DMS53 (cell line): ENCODE data around the gene ALG6.
A peak's percentile ranks its signal among the peaks of the same experiment; 100 is the strongest.
"Not testable (repeated sequence)": the region's sequence is repeated elsewhere in the genome, so short reads cannot be mapped to it uniquely, and the experiment has no call there.

Source experiments
- DNase-seq: peaks from one replicate; lab custom pipeline; 2025; lab: John Stamatoyannopoulos, UW

Gene ALG6

DNA sequence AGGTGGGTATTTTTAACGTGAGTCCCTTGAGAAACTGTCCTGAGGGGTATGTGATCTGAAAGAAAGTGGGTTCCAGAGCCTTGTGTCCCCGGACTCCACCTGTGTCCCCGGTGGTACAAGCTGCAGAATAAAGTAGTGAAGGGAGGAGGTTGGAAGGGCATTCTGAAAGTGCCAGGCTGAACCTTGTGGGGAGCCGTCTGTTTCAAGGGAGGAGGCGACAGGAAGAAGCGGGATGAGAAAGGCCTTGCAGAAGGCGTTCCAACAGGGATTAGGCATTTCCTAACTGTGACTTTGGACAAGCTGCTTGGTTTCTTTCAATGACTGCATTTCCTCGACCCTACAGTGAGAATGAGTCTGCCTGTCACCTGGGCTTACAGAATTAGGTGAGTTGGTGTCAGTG is 39.3 kb upstream of the ALG6 start:
- DNase-seq = no peak

DNA sequence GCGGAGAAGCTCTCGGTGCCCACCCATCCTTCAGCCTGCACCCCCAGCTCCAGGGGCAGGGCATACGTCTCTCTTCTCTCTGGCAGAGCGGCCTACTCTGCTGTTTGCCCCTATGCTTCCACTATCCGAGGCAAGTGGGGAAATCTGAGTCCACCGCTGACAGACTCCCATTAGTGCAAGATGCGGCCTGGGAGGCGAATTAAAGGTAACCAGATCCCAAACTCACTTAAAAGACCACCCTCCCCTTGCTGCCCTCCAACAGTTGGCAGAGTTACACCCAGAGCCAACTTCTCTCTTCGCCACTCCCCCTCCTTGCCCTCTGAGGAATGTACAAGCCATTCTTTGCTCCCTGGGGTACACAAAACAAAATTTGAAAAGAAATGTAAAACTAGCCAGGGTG is 38.6 kb upstream of the ALG6 start:
- no peak for DNase-seq

DNA sequence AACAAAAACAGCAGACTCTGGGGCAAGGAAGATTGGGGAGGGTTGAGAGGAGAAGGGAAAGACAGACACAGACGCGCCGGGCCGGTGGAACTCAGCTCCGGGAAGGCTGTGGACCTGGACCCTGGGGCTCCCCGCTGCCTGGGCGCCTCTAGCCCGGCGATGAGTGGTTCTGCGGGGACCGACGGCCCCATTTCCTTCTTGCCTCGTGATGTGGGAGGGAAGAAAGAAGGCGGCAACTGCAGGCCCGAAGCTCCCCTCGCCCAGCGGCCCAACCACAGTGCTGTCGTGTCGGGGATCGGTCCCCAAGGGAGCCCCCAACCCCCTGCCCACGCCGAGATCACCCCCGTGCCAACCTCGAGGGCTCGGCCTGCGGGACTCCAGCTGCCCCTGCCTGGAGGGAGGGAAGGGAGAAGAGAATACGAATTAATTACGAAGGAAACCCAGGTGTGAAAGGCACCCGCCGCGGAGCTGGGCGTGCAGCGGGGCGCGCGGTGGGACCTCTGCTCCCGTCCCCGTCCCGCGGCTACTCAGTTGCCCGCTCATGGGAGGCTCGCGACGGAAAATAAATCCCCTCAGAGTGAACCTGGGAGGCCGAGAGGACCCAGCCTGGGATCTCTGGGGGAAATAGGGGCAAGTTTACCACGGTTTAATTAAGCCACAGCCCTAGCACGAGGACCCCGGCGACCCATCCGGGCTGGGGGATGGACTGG is 37.7 kb upstream of the ALG6 start:
- DNase-seq = no peak

DNA sequence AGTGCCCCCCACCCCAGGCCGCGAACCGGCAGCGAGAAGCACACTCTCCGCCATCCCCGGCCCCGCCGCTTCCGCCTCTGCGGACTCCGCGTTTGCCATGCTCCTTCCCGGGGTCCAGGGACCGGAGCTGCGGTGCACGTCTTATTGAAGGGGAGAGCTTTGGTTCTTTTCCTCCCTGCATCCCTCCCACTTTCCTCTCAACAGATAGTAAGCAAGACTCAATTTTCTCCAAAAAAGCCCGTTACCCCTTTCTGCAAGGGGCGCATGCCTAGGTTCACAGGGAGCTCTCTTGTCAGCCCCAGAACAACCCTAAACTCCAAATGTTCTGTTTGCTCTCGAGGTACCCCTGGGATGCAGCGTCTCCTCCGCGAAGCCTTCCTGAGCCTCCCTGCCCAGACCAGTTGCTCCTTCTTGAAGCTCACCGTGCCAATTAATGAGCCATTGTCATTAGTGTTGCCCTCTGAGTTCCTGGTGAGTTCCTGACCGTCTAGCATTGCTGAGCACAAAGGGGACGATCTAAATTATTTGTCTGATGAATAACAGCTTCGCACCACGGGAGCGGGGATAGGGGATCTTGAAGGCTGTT is 37.0 kb upstream of the ALG6 start:
- DNase-seq = no peak

DNA sequence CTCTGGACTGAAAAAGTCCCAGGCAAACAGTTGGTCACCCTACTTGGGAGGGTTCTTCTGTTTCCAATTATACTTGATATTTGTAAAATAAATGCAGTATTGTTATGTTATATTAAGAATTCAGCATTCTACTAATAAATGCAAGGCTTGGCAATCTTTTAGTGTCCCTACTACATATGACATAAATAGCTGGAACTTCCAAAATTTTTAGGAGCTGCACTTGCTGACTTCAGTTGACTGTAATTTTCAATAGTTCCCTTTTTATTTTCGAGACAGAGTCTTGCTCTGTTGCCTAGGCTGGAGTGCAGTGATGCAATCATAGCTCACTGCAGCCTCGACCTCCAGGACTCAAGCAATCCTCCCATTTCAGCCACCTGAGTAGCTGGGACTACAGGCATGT is 25.0 kb upstream of the ALG6 start:
- no peak for DNase-seq

DNA sequence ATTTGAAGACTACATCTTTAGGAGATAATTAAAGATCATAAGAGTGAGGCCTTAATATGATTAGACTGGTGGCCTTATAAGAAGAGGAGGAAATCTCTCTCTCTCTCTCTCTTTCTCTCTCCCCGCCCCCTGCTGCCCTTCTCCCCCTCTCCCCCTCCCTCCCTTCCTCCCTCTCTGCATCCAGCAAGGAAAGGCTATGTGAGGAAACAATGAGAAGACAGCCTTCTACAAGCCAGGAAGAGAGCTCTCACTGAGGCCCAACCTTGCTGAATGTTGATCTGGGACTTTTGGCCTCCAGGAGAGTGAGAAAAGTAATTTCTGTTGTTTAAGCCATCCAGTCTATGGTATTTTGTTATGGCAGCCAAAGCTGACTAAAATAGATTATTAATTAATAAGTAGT is 23.5 kb upstream of the ALG6 start:
- no peak for DNase-seq

DNA sequence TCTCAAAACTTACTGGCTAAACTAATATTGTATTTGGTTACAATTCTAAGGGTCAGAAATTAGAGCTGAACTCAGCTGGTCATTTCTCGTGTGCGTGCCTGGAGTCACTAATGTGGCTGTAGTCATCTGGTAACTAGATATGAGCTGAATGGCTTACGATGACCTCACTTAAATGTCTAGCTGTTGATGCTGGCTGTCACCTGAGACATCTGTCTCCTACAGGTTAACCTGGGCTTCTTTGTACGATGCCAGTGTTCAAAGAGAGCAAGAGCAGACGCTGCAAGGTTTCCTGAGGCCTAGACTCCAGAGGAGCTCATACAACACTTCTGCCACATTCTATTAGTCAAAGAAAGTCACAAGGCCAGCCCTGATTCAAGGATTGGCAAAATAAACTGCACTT is 17.1 kb upstream of the ALG6 start:
- DNase-seq = peak; percentile 56

DNA sequence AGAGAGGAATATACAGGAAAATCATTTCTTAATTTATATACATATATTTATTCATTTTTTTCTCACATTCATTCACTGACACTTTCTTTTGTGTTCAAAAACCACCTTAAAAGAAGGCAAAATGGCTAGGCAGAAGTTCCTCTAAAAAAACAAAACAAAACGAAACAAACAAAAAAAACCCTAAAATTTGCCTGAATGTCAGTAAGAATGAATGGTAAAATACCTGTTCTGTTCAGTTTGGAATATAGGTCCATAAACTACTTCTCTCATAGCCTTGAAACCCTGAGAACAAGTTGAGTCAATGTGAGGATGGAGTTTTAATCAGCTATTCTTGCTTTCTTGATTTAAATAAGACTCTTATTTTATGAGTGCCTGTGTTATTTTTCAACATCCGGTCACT is 14.7 kb upstream of the ALG6 start:
- DNase-seq = no peak

DNA sequence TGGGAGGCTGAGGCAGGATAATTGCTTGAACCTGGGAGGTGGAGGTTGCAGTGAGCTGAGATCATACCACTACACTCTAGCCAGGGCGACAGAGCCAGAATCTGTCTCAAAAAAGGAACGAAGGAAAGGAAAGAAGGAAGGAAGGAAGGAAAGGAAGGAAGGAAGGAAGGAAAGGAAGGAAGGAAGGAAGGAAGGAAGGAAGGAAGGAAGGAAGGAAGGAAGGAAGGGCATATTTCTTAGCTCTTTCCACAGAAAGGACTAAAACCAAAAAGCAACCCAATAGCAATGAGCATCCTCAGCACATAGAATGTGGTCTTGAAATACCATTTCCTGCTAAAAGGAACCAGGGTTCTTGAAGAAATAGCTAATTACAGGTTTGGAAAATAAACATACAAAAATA is 11.2 kb upstream of the ALG6 start:
- DNase-seq = not testable (repeated sequence)

DNA sequence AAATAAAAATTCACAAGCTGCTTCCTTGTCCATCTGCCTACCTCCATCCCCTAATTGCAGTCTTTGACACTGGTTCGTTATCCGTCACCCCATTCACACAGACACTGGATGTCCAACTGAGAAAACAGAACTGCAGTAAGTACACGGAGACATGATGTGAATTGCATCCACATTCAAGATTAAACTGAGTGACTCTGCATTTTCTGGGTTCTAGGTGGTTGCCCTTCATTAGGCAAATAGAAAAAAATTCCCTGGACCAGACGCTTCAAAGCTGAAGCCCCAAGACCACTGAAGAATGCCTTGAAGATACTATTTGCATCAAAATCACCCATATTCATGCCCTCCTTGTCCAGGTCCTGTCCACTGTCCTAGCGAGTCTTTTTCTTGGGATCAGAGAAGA is 7.9 kb upstream of the ALG6 start:
- DNase-seq = no peak

DNA sequence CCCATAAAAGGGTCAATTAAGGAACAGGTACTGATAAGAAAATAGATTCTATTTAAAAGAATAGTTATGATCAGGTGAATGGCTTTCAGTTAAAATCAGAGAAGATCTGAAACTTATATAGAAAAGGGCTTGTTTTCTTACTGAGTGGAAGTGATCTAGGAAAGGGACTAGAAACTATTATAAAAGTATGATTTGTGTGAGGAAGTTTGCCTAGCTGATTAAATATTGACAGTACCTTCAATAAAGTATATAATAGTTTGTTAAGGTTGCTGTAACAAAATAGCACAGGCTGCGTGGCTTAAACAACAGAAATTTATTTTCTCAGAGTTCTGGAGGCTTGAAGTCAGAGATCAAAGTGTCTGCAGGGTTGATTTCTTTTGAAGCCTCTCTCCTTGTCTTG is 5.4 kb upstream of the ALG6 start:
- DNase-seq = no peak

DNA sequence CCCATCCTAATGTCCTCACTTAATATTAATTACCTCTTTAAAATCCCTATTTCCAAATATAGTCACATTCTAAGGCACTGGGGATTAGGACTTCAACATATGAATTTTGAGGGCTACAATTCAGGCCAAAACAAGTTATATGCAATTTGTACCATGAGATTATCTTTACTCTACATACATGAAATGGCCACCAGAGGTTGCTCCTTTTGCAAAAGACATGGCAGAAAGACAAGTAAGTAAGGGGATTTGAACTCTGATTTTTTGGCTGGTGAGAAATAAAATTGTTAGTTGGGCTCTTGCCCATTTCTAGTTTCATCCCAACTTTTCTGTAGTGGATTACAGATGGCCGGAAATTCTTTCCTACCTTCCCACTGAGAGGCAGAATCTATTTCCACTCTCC is 4.8 kb upstream of the ALG6 start:
- peak; percentile 14 for DNase-seq

DNA sequence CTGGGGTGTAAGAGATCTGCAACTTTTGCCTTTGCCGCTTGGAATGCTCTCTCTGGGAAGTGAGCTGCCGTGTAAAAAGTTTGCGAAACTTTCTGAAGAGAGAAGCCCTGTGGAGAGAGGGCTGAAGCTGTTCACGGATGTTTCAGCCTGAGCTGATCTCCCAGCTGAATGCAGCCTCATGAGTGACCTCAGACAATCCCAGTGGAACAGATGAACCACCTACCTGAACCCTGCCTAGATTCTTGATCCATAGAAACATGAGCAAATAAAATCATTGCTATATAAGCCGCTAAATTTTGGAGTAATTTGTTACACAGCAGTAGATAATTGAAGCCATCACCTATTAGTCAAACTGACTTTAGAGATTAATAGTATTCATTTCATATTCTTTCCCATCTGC is 4.4 kb upstream of the ALG6 start:
- no peak for DNase-seq

DNA sequence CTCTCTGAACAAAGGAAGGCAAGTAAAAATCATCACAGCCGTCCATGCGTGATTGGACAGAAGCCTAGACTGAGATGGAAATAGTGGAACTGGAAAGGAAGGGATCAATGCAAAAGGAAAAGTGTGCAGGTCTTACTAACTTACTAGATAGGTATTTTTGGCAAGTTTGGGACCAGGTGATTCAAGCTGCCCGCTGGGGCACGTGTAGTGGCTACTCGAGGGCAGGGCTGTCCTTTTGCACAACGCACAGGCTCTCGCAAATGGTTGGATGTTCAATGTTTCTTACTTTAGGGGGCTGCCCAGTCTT is 566 bp upstream of the ALG6 start:
- no peak for DNase-seq

DNA sequence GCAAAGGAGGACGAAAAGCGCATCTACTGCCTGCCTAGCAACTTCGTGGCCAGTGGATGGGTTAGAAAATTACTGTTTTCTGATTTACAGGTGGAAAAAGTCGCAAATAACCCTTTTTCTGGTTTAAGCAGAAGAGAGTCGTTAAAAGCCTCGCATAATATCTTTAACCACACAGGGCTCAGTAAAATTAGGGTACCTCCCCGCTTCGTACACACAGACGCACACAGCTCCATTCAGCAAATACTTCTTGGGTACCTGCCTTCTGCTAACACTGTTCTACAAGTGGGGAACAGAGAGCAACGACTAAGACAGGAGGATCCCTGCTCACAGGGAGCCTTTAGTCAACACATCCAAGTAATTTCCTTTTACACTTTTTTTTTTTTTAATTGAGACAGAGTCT is 704 bp downstream of the ALG6 start:
- DNase-seq = no peak

DNA sequence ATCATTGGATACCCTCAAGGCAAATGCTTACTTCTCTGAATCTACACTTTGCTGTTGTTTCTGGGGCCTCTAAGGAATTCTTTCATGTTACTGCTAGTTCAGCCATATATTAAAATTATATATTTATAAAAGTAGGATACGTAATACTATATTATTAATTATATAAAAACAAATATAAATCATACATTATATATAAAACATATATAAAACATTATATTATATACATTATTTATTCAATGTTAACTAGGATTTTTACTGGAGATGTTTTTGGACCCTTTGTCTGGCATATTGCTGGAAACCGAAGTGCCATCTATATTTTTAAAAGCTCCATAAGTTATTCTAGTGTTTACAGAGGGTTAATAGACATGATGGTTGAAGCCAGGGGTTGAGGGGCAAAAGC is 12.2 kb downstream of the ALG6 start:
- no peak for DNase-seq

DNA sequence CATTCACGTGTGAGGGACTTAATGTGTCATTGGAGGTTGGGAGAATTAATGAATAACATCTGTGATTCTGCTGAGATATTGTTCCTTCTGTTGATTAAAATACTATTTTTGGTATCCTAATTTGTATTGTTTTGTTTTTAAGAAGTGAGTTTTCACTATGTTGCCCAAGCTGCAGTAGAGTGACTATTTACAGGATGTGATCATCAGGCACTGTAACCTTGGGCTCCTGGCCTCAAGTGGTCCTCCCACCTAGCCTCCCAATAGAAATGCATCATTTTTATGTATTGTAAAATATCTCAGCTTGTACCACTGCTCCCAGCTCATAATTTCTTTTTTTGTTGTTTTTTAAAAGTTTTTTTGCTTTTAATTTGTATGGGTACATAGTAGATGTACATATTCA is 14.3 kb downstream of the ALG6 start:
- no peak for DNase-seq

DNA sequence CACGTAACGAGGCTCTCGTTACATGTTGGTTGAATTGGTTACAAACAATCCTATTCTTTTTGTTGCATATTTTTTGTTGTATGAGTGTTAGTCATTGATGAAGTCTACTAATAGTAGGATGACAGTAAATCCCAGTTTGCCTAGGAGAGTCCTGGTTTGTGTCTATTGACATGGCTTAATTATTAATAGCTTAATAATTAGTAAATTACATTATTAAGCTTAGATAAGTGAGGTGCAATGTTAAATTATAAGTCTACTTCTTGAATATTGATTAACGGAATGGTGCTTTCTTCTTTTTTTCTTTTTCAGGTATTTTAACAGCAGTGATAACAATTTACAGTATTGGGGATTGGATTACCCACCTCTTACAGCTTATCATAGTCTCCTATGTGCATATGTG is 34.5 kb downstream of the ALG6 start:
- DNase-seq = no peak

DNA sequence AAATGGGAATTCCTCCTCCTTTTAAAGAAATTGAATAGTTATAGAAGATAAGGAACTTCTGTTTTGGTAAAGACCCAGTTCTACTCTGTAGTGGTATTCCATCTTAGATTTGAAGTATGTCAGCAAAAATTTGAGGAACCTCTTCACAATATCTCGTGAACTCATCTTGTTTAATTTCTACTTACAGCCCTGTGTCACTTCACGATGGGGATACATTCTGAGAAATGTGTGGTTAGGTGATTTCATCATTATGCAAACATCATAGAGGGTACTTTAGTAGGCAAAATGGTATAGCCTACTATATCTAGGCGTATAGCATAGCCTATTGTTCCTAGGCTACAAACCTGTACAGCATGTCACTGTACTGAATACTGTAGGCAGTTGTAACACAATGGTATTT is 36.0 kb downstream of the ALG6 start:
- DNase-seq = peak; percentile 83

DNA sequence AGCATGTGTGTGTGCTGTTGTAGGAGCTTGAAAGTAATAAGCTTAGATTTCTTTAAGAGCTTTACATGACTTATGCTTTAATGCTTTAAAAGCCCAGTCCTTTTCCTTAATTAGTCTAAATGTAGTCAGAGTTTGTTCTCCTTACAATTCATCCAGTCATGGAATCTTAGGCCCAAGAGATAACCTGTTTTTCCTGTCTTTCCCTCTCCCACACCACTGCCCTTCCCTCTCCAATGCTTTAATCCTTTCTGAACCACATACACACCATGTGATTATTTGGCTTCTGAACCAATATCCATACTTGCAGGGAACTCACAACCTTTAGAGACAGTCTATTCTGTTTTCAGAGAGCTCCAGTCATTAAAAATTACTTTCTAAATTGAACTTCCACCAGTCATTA is 37.6 kb downstream of the ALG6 start:
- DNase-seq = peak; percentile 80

DNA sequence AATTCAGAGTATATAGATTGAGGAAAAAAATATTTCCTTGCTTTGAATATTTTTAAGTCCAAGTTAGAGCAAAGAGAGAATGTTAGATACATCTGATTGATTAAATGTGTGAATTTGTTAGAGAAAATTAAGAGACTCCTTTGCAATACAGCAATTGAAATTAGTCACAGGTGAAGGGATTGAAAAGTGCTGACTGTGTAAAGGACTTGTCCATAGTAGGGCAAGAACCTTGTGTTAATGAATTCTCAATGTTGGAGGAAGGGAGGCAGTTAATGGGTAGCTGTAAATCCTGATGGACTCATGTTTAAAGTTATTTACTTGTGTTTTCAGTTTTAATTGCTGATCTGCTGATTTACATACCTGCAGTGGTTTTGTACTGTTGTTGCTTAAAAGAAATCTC is 38.6 kb downstream of the ALG6 start:
- no peak for DNase-seq

DNA sequence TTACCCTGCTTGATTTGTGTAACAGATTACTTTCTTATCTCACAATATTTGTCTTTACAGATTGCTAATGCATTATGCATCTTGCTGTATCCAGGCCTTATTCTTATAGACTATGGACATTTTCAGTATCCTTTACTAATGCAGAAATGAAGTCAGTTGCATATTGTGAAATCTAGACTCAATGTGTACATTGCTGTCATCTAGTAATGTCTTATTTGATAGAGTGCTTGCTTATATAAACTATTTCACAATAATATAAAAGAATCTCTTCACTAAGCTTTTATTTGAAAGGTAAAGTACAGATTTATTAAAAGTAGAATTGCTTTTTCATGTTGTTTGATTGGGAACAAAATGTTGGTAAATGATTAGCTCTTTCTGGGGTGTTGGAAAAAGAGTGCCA is 39.6 kb downstream of the ALG6 start:
- no peak for DNase-seq

DNA sequence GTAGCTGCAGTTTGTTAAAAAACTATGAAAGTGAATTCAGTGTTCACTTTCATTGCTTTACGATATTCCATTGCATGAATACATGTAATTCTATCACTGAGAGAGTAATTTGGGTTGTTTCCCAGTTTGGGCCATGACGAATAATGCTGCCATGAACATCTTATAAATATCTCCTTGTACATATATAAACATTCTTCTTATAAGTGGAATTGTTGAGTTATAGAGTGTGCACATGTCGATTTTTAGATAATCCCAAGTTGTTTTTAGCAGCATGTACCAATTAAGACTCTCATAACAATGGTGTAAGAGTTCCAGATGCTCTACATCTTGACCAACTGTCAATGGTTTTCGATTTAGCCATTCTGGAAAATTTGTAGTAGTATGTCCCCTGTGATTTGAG is 40.9 kb downstream of the ALG6 start:
- no peak for DNase-seq

DNA sequence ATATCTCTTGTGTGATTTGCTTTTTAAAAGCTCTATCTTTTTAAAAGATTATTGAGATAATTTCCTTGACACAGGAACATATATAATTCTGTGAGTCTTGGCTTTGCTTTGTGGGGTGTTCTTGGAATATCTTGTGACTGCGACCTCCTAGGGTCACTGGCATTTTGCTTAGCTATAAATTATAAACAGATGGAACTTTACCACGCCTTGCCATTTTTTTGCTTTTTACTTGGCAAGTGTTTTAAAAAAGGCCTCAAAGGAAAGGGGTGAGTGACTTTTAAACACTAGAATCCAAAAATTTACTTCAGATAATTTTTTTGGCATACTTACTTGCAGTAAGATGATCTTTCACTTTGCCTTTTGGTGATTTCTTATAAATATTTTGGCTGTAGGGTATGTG is 43.6 kb downstream of the ALG6 start:
- no peak for DNase-seq

DNA sequence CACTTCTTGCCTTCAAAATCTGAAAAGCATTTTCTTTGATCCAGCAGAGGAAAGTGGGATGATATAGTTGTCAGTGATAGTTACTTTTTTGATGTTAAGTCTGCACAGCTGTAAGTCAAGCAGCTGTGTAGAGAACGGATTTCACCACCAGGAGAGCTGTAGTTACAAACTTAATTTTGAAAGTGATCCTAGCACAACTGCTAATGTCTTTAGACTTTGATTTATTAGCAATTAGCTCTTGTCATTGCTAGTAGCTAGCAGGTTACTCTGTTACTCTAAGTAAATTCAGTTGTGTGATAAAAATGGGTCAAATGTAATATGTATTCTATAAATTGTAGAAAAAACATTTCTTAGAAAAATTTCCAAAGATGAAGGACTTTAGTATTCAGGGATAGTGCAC is 46.0 kb downstream of the ALG6 start:
- no peak for DNase-seq
